Activated CD4-positive, alpha-beta T cell treated with anti-CD3 and anti-CD28 coated beads, Interleukin-2, amount 50 U/mL, for 48 hours (primary cell): ENCODE results near the gene THSD7A.
"Not testable (repeated sequence)": the region's sequence is repeated elsewhere in the genome, so short reads cannot be mapped to it uniquely, and the experiment has no call there.

ENCODE experiments used
- DNase-seq, 2 experiments: peaks; one replicate each; pipeline ENCODE4 v3.0.0-alpha.2; 2020

THSD7A gene

GRCh38 chr7:11567571-11567970 is 264.4 kb downstream of the THSD7A start:
- no peak for DNase-seq

GRCh38 chr7:11557627-11558026 is 274.4 kb downstream of the THSD7A start:
- DNase-seq: no peak

GRCh38 chr7:11552676-11553296 is 279.2 kb downstream of the THSD7A start:
- no peak for DNase-seq

GRCh38 chr7:11551470-11551869 is 280.5 kb downstream of the THSD7A start:
- DNase-seq: no peak

- DNase-seq: no peak
Observed at GRCh38 chr7:11548532-11548931, 283.5 kb downstream of the THSD7A start.

- DNase-seq: no peak
Observed at GRCh38 chr7:11541330-11541729, 290.7 kb downstream of the THSD7A start.

GRCh38 chr7:11540271-11540761 is 291.7 kb downstream of the THSD7A start:
- DNase-seq: no peak

- DNase-seq: no peak
Observed at GRCh38 chr7:11539853-11540252, 292.1 kb downstream of the THSD7A start.

- DNase-seq: no peak
Observed at GRCh38 chr7:11538751-11539299, 293.2 kb downstream of the THSD7A start.

- no peak for DNase-seq
Observed at GRCh38 chr7:11533229-11533820, 298.7 kb downstream of the THSD7A start.

GRCh38 chr7:11529382-11529781 is 302.6 kb downstream of the THSD7A start:
- DNase-seq: no peak

GRCh38 chr7:11527707-11528106 is 304.3 kb downstream of the THSD7A start:
- DNase-seq: no peak

GRCh38 chr7:11524476-11525397 is 307.3 kb downstream of the THSD7A start:
- DNase-seq: no peak

GRCh38 chr7:11521964-11522499 is 310.0 kb downstream of the THSD7A start:
- not testable (repeated sequence) for DNase-seq

GRCh38 chr7:11517853-11518252 is 314.1 kb downstream of the THSD7A start:
- no peak for DNase-seq

- DNase-seq: no peak
Observed at GRCh38 chr7:11516328-11516727, 315.7 kb downstream of the THSD7A start.

- no peak for DNase-seq
Observed at GRCh38 chr7:11513460-11513859, 318.5 kb downstream of the THSD7A start.

GRCh38 chr7:11507929-11508328 is 324.1 kb downstream of the THSD7A start:
- DNase-seq: no peak

- no peak for DNase-seq
Observed at GRCh38 chr7:11506417-11506816, 325.6 kb downstream of the THSD7A start.

GRCh38 chr7:11505471-11505985 is 326.5 kb downstream of the THSD7A start:
- DNase-seq: no peak

GRCh38 chr7:11492307-11492706 is 339.7 kb downstream of the THSD7A start:
- no peak for DNase-seq

GRCh38 chr7:11491811-11492210 is 340.2 kb downstream of the THSD7A start:
- DNase-seq: no peak

- no peak for DNase-seq
Observed at GRCh38 chr7:11489280-11489679, 342.7 kb downstream of the THSD7A start.
